Measurements from ENCODE around the gene INTS4. TPM values are rescaled to one million over a fixed set of nuclear protein-coding genes. Genes with fewer than 3 reads are reported as not detected.

Gene INTS4
- total and polyA plus RNA-seq, 10 of the 15 experiments (the other 5 are each of a cell fraction or from before 2014, with no cell fraction given): 20.2 to 50.5 (median 40.0) TPM

DNA sequence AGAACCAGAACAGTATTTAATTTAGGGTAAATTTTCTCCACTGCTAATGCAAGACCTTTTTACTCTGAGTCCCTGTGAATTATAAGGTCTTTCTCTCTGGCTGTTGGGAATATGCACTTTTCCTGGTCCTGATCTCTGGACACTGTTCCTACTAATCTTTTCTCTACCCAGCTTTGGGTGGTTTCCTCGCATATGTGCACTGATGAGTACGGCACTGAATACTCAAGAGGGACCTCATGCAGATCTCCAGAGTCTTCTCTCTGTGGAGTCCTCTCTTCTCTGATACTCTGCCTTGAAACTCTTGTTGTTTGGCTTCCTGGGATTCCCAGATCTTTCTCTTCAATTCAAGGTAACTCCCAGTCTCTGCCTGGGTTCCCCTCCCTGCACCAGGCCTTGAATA, 14.6 kb upstream of the INTS4 start (continued):
- TF ChIP-seq, protein P1, sequence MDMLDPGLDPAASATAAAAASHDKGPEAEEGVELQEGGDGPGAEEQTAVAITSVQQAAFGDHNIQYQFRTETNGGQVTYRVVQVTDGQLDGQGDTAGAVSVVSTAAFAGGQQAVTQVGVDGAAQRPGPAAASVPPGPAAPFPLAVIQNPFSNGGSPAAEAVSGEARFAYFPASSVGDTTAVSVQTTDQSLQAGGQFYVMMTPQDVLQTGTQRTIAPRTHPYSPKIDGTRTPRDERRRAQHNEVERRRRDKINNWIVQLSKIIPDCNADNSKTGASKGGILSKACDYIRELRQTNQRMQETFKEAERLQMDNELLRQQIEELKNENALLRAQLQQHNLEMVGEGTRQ (IDR thresholded peaks at IDR 0.05; ENCODE audit: borderline replicate concordance, low read depth, low read length): no peak
- TF ChIP-seq SMAD5 (IDR thresholded peaks at IDR 0.05; ENCODE audit: low read depth) (no peak), KDM1A (IDR thresholded peaks at IDR 0.05; ENCODE audit: borderline replicate concordance) (no peak), CBX3 (IDR thresholded peaks at IDR 0.05; ENCODE audit: borderline replicate concordance, low read depth) (no peak), MEF2B (IDR thresholded peaks at IDR 0.05; ENCODE audit: partially characterized antibody, poor library complexity, severe bottlenecking) (no peak), EED (IDR thresholded peaks at IDR 0.05; ENCODE audit: low read depth) (no peak)

DNA sequence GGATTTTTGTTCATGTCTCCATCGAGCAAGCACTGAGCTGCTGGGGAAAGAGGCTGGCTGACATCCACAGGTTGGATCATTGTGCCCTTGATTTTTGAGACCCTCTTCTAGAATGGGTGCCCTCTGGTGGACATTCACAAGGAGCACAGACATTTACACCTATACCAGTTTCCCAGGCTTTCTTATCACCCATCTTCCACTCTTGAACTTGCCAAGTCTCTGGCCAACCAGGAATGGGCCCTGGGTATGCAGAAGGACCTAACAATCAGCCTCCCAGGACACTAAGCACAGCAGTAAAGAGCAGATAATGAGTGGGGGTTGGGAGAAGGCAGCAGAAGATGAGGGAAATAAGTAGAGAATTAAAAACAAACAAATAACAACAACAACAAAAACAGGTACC, 5.7 kb upstream of the INTS4 start:
- H3K9ac ChIP-seq (ENCODE audit: control insufficient read depth, insufficient read depth, low read length): no peak overlapping the region
- 5% methylated on average over 1 of the region's 1 CpG for WGBS (ENCODE audit: insufficient coverage, insufficient replicate concordance, low lambda C conversion rate, missing lambda C conversion rate)
- in situ Hi-C loops (cut with MboI): loop anchor here (5.0 kb wide), 1 partner anchor 223 kb away; no protein-coding TSS in a partner anchor
- FAIRE-seq (no peak), DNase-seq (ENCODE audit: low read depth, low spot score) (no peak), ATAC-seq (peak; percentile 96)
- SMC1A ChIA-PET (ENCODE audit: uncharacterized antibody, unreplicated experiment): interaction anchor here (0.6 to 2.0 kb wide), 14 partner anchors 11 to 564 kb away, joined by 3 to 11 read pairs (median 5); no protein-coding TSS in a partner anchor
- H3K4me2 ChIP-seq (ENCODE audit: control insufficient read depth, insufficient read depth): no peak overlapping the region
- TF ChIP-seq, protein P2, sequence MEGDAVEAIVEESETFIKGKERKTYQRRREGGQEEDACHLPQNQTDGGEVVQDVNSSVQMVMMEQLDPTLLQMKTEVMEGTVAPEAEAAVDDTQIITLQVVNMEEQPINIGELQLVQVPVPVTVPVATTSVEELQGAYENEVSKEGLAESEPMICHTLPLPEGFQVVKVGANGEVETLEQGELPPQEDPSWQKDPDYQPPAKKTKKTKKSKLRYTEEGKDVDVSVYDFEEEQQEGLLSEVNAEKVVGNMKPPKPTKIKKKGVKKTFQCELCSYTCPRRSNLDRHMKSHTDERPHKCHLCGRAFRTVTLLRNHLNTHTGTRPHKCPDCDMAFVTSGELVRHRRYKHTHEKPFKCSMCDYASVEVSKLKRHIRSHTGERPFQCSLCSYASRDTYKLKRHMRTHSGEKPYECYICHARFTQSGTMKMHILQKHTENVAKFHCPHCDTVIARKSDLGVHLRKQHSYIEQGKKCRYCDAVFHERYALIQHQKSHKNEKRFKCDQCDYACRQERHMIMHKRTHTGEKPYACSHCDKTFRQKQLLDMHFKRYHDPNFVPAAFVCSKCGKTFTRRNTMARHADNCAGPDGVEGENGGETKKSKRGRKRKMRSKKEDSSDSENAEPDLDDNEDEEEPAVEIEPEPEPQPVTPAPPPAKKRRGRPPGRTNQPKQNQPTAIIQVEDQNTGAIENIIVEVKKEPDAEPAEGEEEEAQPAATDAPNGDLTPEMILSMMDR (IDR thresholded peaks at IDR 0.05 in 2 of 3, conservative IDR thresholded peaks at IDR 0.05 in 1 of 3; ENCODE audit: control insufficient read depth in 2 of 3, extremely low read depth in 1 of 3, insufficient read depth in 1 of 3, low read depth in 3 of 3, low read length in 3 of 3): peak; percentile 64 to 71 (median 67)
- TF ChIP-seq RAD21 (IDR thresholded peaks at IDR 0.05; ENCODE audit: insufficient read depth, low read depth, low read length) (peak; percentile 51), EGR1 (IDR thresholded peaks at IDR 0.05; ENCODE audit: borderline replicate concordance in 1 of 2, low read depth in 2 of 2, low read length in 2 of 2) (no peak), RUNX3 (IDR thresholded peaks at IDR 0.05; ENCODE audit: low read length) (no peak), SMC3 (IDR thresholded peaks at IDR 0.05; ENCODE audit: borderline replicate concordance, low read length) (peak; percentile 70), YY1 (IDR thresholded peaks at IDR 0.05; ENCODE audit: low read depth, low read length) (0 out of 2 replicates have a peak, but pooled peaks have one; percentile 41), CREB1 (IDR thresholded peaks at IDR 0.05; ENCODE audit: low read depth) (no peak)
- no peaks in the 10 kb centered on the region for H3K4me1 ChIP-seq (ENCODE audit: control insufficient read depth, insufficient read depth, low read length)
- BruUV-seq (replicated peaks): no TSS peak
- peak overlapping the region; percentile 15; the same call in 1 of the 2 replicates for H2AFZ ChIP-seq (ENCODE audit: control insufficient read depth, low read depth, low read length)
- H3K9me3 ChIP-seq (replicated peaks; ENCODE audit: control insufficient read depth, insufficient read depth, low read length): no peaks in the 10 kb centered on the region
- H3K79me2 ChIP-seq (ENCODE audit: control insufficient read depth, insufficient read depth, low read length): 0 out of 2 replicates have a peak, but pooled peaks cover under 1% of the 10 kb centered on the region
- POLR2A ChIA-PET: no interaction called here
- no peak overlapping the region for H3K27ac ChIP-seq (ENCODE audit: control insufficient read depth, insufficient read depth)
- RAD21 ChIA-PET (ENCODE audit: unreplicated experiment): interaction anchor here (0.6 to 1.8 kb wide), 9 partner anchors 13 to 465 kb away, joined by 3 to 15 read pairs (median 3); partner anchors contain the start of gene CLNS1A
- no peaks in the 10 kb centered on the region for H3K36me3 ChIP-seq (ENCODE audit: control insufficient read depth in 2 of 2, insufficient read depth in 2 of 2, low read length in 1 of 2)
- H3K27me3 ChIP-seq (replicated peaks in 1 of 2; ENCODE audit: control insufficient read depth in 2 of 2, insufficient read depth in 2 of 2, low read length in 1 of 2): no peaks in the 10 kb centered on the region
- no peak overlapping the region for H3K4me3 ChIP-seq
- CTCF ChIA-PET: interaction anchor here (0.7 to 2.6 kb wide), 25 partner anchors 9 to 565 kb away, joined by 3 to 37 read pairs (median 4); no protein-coding TSS in a partner anchor
- no peaks in the 10 kb centered on the region for H4K20me1 ChIP-seq (ENCODE audit: control insufficient read depth, insufficient read depth)
- intact Hi-C loops (cut with micrococcal nuclease; ENCODE audit: unreplicated experiment): loop anchor here (1.0 kb wide), 2 partner anchors 46 to 224 kb away; no protein-coding TSS in a partner anchor

All from GM12878 (cell line).